Spleen (tissue), 11 donors: ENCODE data around the gene NLGN1. TPM values are rescaled to one million over a fixed set of nuclear protein-coding genes. Genes with fewer than 3 reads are reported as not detected.

Experiments
- DNase-seq: peaks from one replicate; pipeline ENCODE4 v3.0.0-alpha.2; 2020
- H3K27ac ChIP-seq, 8 donors: fragments of 200-600 bp; sonication (generic) in 7 of 8; 1 replicate in 4 of 8; 2 replicates in 4 of 8; pipeline versions ENCODE4 v1.5.0 to v1.8.0; 2016 to 2021; ENCODE audit warnings: inconsistent platforms in 4 of 8, mild to moderate bottlenecking in 4 of 8, moderate library complexity in 1 of 8
- H3K27me3 ChIP-seq, 7 donors: fragments of 200-600 bp; sonication (generic) in 6 of 7; replicated peaks in 1 of 7; 1 replicate in 4 of 7; 2 replicates in 3 of 7; pipeline versions ENCODE4 v1.5.0 to v1.8.0; 2016 to 2021; ENCODE audit warnings: inconsistent platforms in 3 of 7, mild to moderate bottlenecking in 1 of 7
- H3K36me3 ChIP-seq, 6 donors: fragments of 200-600 bp; sonication (generic) in 5 of 6; 1 replicate in 4 of 6; 2 replicates in 2 of 6; pipeline versions ENCODE4 v1.5.0 to v1.8.0; 2016 to 2021; ENCODE audit warnings: inconsistent platforms in 2 of 6
- H3K4me1 ChIP-seq, 6 donors: fragments of 200-600 bp; sonication (generic) in 5 of 6; 1 replicate in 3 of 6; 2 replicates in 3 of 6; pipeline versions ENCODE4 v1.5.0 to v1.8.0; 2016 to 2021; ENCODE audit warnings: inconsistent platforms in 3 of 6
- H3K4me3 ChIP-seq, 8 donors: fragments of 200-600 bp; sonication (generic) in 7 of 8; 1 replicate in 4 of 8; 2 replicates in 4 of 8; pipeline versions ENCODE4 v1.5.0 to v1.8.0; 2016 to 2021; ENCODE audit warnings: inconsistent platforms in 4 of 8, mild to moderate bottlenecking in 4 of 8, moderate library complexity in 2 of 8
- H3K9me3 ChIP-seq, 8 donors: fragments of 200-600 bp; sonication (generic) in 7 of 8; 1 replicate in 4 of 8; 2 replicates in 4 of 8; pipeline versions ENCODE4 v1.5.0 to v1.8.0; 2016 to 2021; ENCODE audit warnings: inconsistent platforms in 4 of 8
- POLR2A ChIP-seq, 3 donors: fragments of 450-650 bp; IDR thresholded peaks; one replicate each; pipeline ENCODE4 v1.5.1; 2017; ENCODE audit warnings: antibody characterized with exemption in 3 of 3, mild to moderate bottlenecking in 1 of 3
- POLR2AphosphoS5 ChIP-seq, 3 donors: sonication (generic); formaldehyde crosslinking; IDR thresholded peaks; one replicate each; pipeline ENCODE4 v1.5.1; 2017; ENCODE audit warnings: antibody characterized with exemption in 3 of 3
- WGBS, 5 donors: extraction: QIAGEN DNeasy Blood & Tissue Kit in 3 of 5; methylation state at CpG; one replicate each; pipeline versions ENCODE4 v1.1.5 to v1.1.7; 2013 to 2018; 5-methylcytosine and 5-hydroxymethylcytosine counted together
- intact Hi-C: fragments of 100-400 bp; cut with DNase I; formaldehyde crosslinking; loops from one replicate; pipeline ENCODE4 v1.15.0; 2023; ENCODE audit warnings: low total_unique reads
- polyA plus RNA-seq, 3 donors: library from polyadenylated mRNA; stranded (reverse); fragments of 200-250 nt; gene quantifications; one replicate each; pipeline ENCODE4 v1.2.1, GENCODE V29; 2013
- total RNA-seq, 7 donors: library from RNA; depleted of rRNA in 3 of 7; stranded (reverse); fragments of >200 nt in 3 of 7; fragmentation: NEBNext Ultra II Directional in 4 of 7; extraction: Animal tissue kit (Norgen Biotek cat#: 25700) in 4 of 7; gene quantifications; one replicate each; pipeline versions ENCODE4 v1.1.0 to v1.2.1, GENCODE V29; 2016 to 2021
- TF ChIP-seq, protein P1 (sequence below), 11 experiments: fragments of 200-600 bp in 7 of 11; fragments of 450-650 bp in 4 of 11; sonication (generic) in 4 of 11; IDR thresholded peaks in 8 of 11; conservative IDR thresholded peaks in 3 of 11; 1 replicate in 7 of 11; 2 replicates in 4 of 11; pipeline versions ENCODE4 v1.4.0 to v1.8.0; 2016 to 2021; ENCODE audit warnings: antibody characterized with exemption in 11 of 11, inconsistent platforms in 4 of 11, mild to moderate bottlenecking in 1 of 11
- donor health status: healthy with polysubstance abuse.
- donor health status: DM: no; HTN: no; CAD: no; lungs with moderate emphysema.
- donor health status: DM: no; HTN: no; CAD: no.
- donor health status: Bipolar disorder and iron deficiency.
- donor health status: healthy.
- donor health status: DM: no; HTN: no; CAD: no.
- donor health status: DM: yes; HTN: yes; CAD: no.

Gene NLGN1
- total and polyA plus RNA-seq, 10 donors: 0.03 to 0.13 (median 0.03) TPM; not detected in 7

DNA sequence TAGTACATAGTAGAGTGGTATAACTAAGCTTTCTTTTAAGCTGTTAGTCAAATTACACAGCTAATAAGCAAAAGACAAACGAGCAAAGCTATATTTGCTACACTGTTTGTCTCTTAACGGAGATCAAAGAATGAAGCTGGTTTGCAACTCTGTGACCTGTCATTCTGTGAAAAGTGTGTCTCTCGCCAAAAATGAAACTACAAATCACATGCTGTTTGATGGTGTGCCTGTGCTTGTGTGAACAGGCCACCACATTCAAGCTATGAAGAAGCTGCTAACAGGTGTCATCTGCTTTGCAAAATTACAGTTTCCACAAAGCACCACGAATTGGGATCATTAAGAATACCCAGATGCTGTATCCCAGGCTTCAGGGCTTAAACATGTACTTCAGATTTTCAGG, 793.8 kb downstream of the NLGN1 start:
- no peak for DNase-seq
- no peak overlapping the region for H3K27ac ChIP-seq
- WGBS, 5 donors: 28 to 36% (median 31%) methylated on average over 4 of the region's 4 CpGs

DNA sequence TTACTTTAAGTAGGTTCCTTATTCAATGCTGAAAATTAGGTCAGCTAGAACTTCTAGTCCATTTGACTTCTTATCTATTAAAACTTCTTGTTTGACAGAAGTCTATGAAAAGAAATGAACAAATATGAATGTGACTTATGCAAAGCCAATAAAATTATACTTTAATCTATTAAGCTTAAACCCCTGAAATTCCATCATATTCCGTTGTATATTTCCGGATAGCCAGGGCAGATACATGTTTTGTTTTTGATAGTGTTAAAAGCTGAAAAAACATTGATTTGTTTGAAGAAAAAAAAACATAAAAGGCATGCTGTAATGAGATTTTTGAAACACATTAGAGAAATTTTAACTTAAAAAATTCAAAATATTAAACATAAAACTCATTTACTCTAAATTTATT, 794.4 kb downstream of the NLGN1 start:
- Histone ChIP-seq H3K36me3 (no peaks in the 10 kb centered on the region), H3K9me3 (no peaks in the 10 kb centered on the region), H3K4me1 (no peaks in the 10 kb centered on the region), H3K4me3 (no peak overlapping the region), H3K27ac (no peak overlapping the region), H3K27me3 (no peaks in the 10 kb centered on the region)
- 93 to 97% (median 95%) methylated on average over 2 of the region's 2 CpGs for WGBS, 5 donors
- TF ChIP-seq POLR2AphosphoS5 (IDR thresholded peaks at IDR 0.05): no peak
- TF ChIP-seq, protein P1, sequence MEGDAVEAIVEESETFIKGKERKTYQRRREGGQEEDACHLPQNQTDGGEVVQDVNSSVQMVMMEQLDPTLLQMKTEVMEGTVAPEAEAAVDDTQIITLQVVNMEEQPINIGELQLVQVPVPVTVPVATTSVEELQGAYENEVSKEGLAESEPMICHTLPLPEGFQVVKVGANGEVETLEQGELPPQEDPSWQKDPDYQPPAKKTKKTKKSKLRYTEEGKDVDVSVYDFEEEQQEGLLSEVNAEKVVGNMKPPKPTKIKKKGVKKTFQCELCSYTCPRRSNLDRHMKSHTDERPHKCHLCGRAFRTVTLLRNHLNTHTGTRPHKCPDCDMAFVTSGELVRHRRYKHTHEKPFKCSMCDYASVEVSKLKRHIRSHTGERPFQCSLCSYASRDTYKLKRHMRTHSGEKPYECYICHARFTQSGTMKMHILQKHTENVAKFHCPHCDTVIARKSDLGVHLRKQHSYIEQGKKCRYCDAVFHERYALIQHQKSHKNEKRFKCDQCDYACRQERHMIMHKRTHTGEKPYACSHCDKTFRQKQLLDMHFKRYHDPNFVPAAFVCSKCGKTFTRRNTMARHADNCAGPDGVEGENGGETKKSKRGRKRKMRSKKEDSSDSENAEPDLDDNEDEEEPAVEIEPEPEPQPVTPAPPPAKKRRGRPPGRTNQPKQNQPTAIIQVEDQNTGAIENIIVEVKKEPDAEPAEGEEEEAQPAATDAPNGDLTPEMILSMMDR (IDR thresholded peaks at IDR 0.05 in 8 of 11, conservative IDR thresholded peaks at IDR 0.05 in 3 of 11): no peak
- TF ChIP-seq POLR2A (IDR thresholded peaks at IDR 0.05): no peak
- DNase-seq: no peak
- intact Hi-C loops: no loop called here

More for the DNA sequence above, 793.8 kb downstream of the NLGN1 start:
- Histone ChIP-seq H3K4me1 (no peaks in the 10 kb centered on the region), H3K9me3 (no peaks in the 10 kb centered on the region), H3K4me3 (no peak overlapping the region), H3K36me3 (no peaks in the 10 kb centered on the region), H3K27me3 (no peaks in the 10 kb centered on the region)
- intact Hi-C loops: no loop called here
- no peak for TF ChIP-seq POLR2A (IDR thresholded peaks at IDR 0.05)
- TF ChIP-seq, protein P1 (IDR thresholded peaks at IDR 0.05 in 8 of 11, conservative IDR thresholded peaks at IDR 0.05 in 3 of 11): no peak
- no peak for TF ChIP-seq POLR2AphosphoS5 (IDR thresholded peaks at IDR 0.05)

DNA sequence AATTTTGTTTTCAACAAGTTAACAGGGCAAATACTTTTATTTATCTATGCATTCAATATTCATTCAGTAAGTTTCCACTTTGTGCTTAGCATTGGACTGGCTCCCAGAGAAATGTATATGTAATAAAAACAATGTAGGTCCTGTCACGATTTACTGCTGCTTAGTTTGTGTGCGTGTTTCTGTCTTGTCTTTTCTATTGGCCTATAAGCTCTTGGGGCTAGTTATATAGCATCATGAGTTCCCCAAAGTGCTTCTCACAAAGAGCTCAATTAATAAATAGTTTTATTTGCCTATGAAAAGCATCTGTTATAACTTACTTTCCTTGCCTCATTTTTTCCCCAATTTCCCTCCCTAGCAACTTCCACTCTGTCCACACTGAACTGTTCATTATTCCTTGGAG, 794.9 kb downstream of the NLGN1 start:
- Histone ChIP-seq H3K9me3 (no peaks in the 10 kb centered on the region), H3K4me3 (no peak overlapping the region), H3K36me3 (no peaks in the 10 kb centered on the region), H3K4me1 (no peaks in the 10 kb centered on the region), H3K27ac (no peak overlapping the region), H3K27me3 (no peaks in the 10 kb centered on the region)
- no peak for DNase-seq
- TF ChIP-seq POLR2A (IDR thresholded peaks at IDR 0.05): no peak
- TF ChIP-seq, protein P1 (IDR thresholded peaks at IDR 0.05 in 8 of 11, conservative IDR thresholded peaks at IDR 0.05 in 3 of 11): no peak
- no peak for TF ChIP-seq POLR2AphosphoS5 (IDR thresholded peaks at IDR 0.05)
- WGBS, 5 donors: 84 to 93% (median 87%) methylated on average over 2 of the region's 2 CpGs
- intact Hi-C loops: no loop called here

DNA sequence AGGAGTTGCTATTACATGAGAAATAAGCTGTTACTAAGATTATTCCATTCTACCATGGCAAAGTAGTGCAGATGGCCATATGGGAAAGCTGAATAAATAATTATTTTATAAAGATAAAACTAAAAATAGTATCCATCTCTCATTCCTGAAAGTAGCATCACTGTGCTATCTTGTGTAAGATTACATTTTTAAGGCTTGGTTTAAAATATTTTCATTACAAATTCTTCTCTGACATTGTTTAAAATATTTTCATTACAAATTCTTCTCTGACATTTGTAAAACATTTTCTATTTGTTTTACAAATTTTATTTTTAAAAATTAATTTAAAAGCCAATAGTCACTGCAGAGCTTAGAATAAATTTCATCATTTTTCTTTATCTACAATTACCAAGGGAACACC, 796.1 kb downstream of the NLGN1 start:
- Histone ChIP-seq H3K4me3 (no peak overlapping the region), H3K36me3 (no peaks in the 10 kb centered on the region), H3K27ac (no peak overlapping the region), H3K9me3 (no peaks in the 10 kb centered on the region), H3K27me3 (no peaks in the 10 kb centered on the region), H3K4me1 (no peaks in the 10 kb centered on the region)
- no peak for DNase-seq
- intact Hi-C loops: no loop called here
- TF ChIP-seq, protein P1 (IDR thresholded peaks at IDR 0.05 in 8 of 11, conservative IDR thresholded peaks at IDR 0.05 in 3 of 11): no peak
- TF ChIP-seq POLR2AphosphoS5 (IDR thresholded peaks at IDR 0.05) (no peak), POLR2A (IDR thresholded peaks at IDR 0.05) (no peak)
